ENCODE data around the gene HOXC12.

The HOXC12 gene

DNA sequence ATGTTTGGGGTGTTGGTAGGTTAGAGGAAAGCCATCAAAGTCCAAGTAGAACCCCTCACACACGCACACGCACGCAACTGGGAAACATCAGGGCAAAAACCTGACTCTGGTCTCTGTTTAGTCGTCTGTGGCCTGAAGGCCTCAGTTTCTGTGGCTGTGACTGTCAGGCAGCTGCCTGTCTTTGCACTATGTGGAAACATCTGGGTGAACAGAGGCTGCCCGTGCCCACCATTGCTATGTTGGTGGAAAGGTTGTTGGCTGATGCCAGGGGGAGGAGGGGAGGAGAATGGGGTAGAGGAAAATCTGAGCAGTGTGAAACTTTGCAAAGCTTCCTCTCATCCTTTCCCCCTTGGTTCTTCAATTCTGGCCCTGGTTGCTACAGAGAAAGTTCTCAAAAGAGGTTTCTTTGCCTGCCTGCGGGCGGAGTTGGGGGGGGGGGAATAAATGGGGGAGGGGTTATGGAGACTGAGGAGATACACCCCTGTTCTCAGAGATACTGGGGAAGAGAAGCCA lies 37.7 kb downstream of the HOXC12 start:
- Histone ChIP-seq H3K36me3 (ENCODE audit: insufficient read depth, low read length) (no peaks in the 10 kb centered on the region), H3K27me3 (ENCODE audit: insufficient read depth, low read length, poor library complexity) (peaks cover 80% of the 10 kb centered on the region), H3K4me3 (ENCODE audit: low read depth in 1 of 2, low read length in 2 of 2) (no peak overlapping the region), H3K4me1 (ENCODE audit: insufficient read depth, low read length) (peaks cover 31% of the 10 kb centered on the region), H4K20me1 (ENCODE audit: insufficient read depth, low read length) (no peaks in the 10 kb centered on the region), H3K79me2 (ENCODE audit: insufficient read depth, low read length) (no peaks in the 10 kb centered on the region), H3K9ac (ENCODE audit: low read depth, low read length) (no peak overlapping the region), H3K27ac (ENCODE audit: low read length) (no peak overlapping the region), H3K4me2 (ENCODE audit: insufficient read depth, low read length) (no peak overlapping the region), H3K9me3 (ENCODE audit: insufficient read depth, low read length, severe bottlenecking) (no peaks in the 10 kb centered on the region), H2AFZ (ENCODE audit: low read depth, low read length) (no peak overlapping the region)
- TF ChIP-seq, protein P1, sequence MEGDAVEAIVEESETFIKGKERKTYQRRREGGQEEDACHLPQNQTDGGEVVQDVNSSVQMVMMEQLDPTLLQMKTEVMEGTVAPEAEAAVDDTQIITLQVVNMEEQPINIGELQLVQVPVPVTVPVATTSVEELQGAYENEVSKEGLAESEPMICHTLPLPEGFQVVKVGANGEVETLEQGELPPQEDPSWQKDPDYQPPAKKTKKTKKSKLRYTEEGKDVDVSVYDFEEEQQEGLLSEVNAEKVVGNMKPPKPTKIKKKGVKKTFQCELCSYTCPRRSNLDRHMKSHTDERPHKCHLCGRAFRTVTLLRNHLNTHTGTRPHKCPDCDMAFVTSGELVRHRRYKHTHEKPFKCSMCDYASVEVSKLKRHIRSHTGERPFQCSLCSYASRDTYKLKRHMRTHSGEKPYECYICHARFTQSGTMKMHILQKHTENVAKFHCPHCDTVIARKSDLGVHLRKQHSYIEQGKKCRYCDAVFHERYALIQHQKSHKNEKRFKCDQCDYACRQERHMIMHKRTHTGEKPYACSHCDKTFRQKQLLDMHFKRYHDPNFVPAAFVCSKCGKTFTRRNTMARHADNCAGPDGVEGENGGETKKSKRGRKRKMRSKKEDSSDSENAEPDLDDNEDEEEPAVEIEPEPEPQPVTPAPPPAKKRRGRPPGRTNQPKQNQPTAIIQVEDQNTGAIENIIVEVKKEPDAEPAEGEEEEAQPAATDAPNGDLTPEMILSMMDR (IDR thresholded peaks at IDR 0.05; ENCODE audit: borderline replicate concordance, extremely low read depth, low read length, poor library complexity, severe bottlenecking): no peak
- TF ChIP-seq EZH2 (IDR thresholded peaks at IDR 0.05; ENCODE audit: borderline replicate concordance, low read depth, low read length, severe bottlenecking): no peak
- ATAC-seq (ENCODE audit: insufficient read depth, low read depth): no peak
- no peak for DNase-seq

DNA sequence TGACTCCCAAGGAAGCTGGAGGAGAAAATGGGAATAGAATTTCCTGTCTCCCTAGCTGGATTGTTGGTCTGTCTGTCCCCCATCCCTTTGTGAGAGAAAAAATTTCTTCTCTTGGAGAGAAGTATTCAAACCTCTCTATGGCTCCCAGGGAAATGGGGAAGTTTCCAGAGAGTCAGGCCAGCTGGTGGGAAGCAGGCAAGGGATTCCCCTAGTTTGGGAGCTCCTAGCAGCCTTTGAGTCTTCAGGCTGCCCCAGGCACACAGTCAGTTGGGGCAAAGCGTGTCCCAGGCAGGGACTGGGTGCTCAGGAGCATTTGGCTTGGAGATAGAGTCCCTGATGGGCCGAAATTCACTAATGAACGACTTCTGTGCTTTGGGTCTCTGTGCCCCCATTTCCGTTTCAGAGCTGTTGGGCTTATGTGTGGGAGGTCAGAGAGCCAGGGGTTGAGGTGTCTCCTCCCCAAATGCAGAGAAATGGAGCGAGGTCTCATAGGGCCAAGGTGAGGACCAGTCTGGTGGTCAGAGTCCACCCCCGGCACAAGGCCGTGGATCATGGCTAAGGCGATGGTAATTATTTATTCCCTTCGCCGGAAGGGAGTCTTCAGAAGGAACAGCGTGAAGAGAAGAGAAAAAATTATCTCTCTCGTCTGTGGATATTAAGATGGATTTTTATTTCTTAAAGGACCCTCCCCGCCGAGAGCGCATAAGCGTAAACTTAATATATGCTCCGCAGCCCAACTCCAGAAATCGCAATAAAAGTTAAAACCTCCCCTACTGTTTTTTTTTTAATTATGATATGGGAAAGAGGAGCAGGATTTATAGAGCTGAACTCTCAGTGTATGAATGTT lies 38.7 kb downstream of the HOXC12 start:
- Histone ChIP-seq H3K9me3 (ENCODE audit: insufficient read depth, low read length, severe bottlenecking) (no peaks in the 10 kb centered on the region), H3K79me2 (ENCODE audit: insufficient read depth, low read length) (no peaks in the 10 kb centered on the region), H3K27ac (ENCODE audit: low read length) (no peak overlapping the region), H3K4me1 (ENCODE audit: insufficient read depth, low read length) (peaks cover 31% of the 10 kb centered on the region), H4K20me1 (ENCODE audit: insufficient read depth, low read length) (no peaks in the 10 kb centered on the region), H3K4me2 (ENCODE audit: insufficient read depth, low read length) (no peak overlapping the region), H3K4me3 (ENCODE audit: low read depth in 1 of 2, low read length in 2 of 2) (no peak overlapping the region), H3K9ac (ENCODE audit: low read depth, low read length) (no peak overlapping the region), H3K27me3 (ENCODE audit: insufficient read depth, low read length, poor library complexity) (peaks cover 75% of the 10 kb centered on the region), H2AFZ (ENCODE audit: low read depth, low read length) (no peak overlapping the region), H3K36me3 (ENCODE audit: insufficient read depth, low read length) (no peaks in the 10 kb centered on the region)
- no peak for DNase-seq
- no peak for ATAC-seq (ENCODE audit: insufficient read depth, low read depth)
- TF ChIP-seq, protein P1 (IDR thresholded peaks at IDR 0.05; ENCODE audit: borderline replicate concordance, extremely low read depth, low read length, poor library complexity, severe bottlenecking): no peak
- TF ChIP-seq EZH2 (IDR thresholded peaks at IDR 0.05; ENCODE audit: borderline replicate concordance, low read depth, low read length, severe bottlenecking): no peak

DNA sequence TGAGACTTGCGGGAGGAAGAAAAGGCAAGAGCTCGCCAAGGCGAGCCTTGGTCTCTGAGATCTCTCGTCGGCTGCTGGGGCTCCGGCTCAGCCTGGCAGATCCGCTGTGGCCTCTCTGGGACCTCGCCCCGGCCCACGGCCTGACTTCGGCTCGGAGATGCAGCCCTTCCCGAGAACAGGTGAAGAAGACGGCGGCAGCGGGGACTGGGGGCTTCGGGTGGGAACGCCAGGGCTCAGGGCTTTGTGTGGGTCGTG lies 39.2 kb downstream of the HOXC12 start:
- Histone ChIP-seq H3K27ac (ENCODE audit: low read length) (no peak overlapping the region), H3K4me3 (ENCODE audit: low read depth in 1 of 2, low read length in 2 of 2) (no peak overlapping the region)
- ATAC-seq (ENCODE audit: insufficient read depth, low read depth): no peak

More for the DNA sequence above, 39.2 kb downstream of the HOXC12 start:
- no peak overlapping the region for H3K9ac ChIP-seq (ENCODE audit: low read depth, low read length)
- H3K4me2 ChIP-seq (ENCODE audit: insufficient read depth, low read length): no peak overlapping the region
- no peaks in the 10 kb centered on the region for H3K36me3 ChIP-seq (ENCODE audit: insufficient read depth, low read length)
- peaks cover 70% of the 10 kb centered on the region for H3K27me3 ChIP-seq (ENCODE audit: insufficient read depth, low read length, poor library complexity)
- H3K4me1 ChIP-seq (ENCODE audit: insufficient read depth, low read length): peaks cover 26% of the 10 kb centered on the region
- H4K20me1 ChIP-seq (ENCODE audit: insufficient read depth, low read length): no peaks in the 10 kb centered on the region
- no peak for TF ChIP-seq EZH2 (IDR thresholded peaks at IDR 0.05; ENCODE audit: borderline replicate concordance, low read depth, low read length, severe bottlenecking)
- TF ChIP-seq, protein P1 (IDR thresholded peaks at IDR 0.05; ENCODE audit: borderline replicate concordance, extremely low read depth, low read length, poor library complexity, severe bottlenecking): no peak
- H3K9me3 ChIP-seq (ENCODE audit: insufficient read depth, low read length, severe bottlenecking): no peaks in the 10 kb centered on the region
- H3K79me2 ChIP-seq (ENCODE audit: insufficient read depth, low read length): no peaks in the 10 kb centered on the region
- DNase-seq: no peak
- H2AFZ ChIP-seq (ENCODE audit: low read depth, low read length): no peak overlapping the region
